ENCODE measurements around the gene PUSL1.

- TF ChIP-seq EZH2 (IDR thresholded peaks at IDR 0.05; ENCODE audit: low read length) (no peak), CTCF (optimal IDR thresholded peaks at IDR 0.05 in 1 of 3, IDR thresholded peaks at IDR 0.05 in 1 of 3, conservative IDR thresholded peaks at IDR 0.05 in 1 of 3; ENCODE audit: extremely low read depth in 1 of 3, insufficient read depth in 2 of 3, low read length in 3 of 3) (no peak)
Observed at GRCh38 chr1:1278620-1279019, 29.8 kb upstream of the PUSL1 start.

All from keratinocyte (primary cell).